Neutrophil (primary cell): ENCODE measurements around the gene FITM2.

Source experiments
- H3K27ac ChIP-seq: fragments of 200-600 bp; sonication (generic); 2 replicates; pipeline ENCODE4 v1.5.1; 2016; ENCODE audit warnings: mild to moderate bottlenecking, moderate library complexity
- H3K27me3 ChIP-seq: fragments of 200-600 bp; sonication (generic); 2 replicates; pipeline ENCODE4 v1.6.0; 2016; ENCODE audit warnings: mild to moderate bottlenecking
- H3K36me3 ChIP-seq: fragments of 200-600 bp; sonication (generic); 2 replicates; pipeline ENCODE4 v1.5.1; 2017
- H3K4me1 ChIP-seq, 2 experiments: fragments of 200-600 bp in 1 of 2; sonication (generic) in 1 of 2; 1 replicate in 1 of 2; 2 replicates in 1 of 2; pipeline versions ENCODE4 v1.5.1 to v1.6.1; 2013 to 2016; ENCODE audit warnings: low read depth in 1 of 2, low read length in 1 of 2, mild to moderate bottlenecking in 1 of 2, moderate library complexity in 1 of 2; ENCODE audit not compliant: control insufficient read depth in 1 of 2, insufficient read depth in 1 of 2
- H3K4me3 ChIP-seq, 2 experiments: fragments of 200-600 bp in 1 of 2; sonication (generic) in 1 of 2; 1 replicate in 1 of 2; 2 replicates in 1 of 2; pipeline ENCODE4 v1.5.1; 2013 to 2016; ENCODE audit warnings: low read depth in 1 of 2, low read length in 1 of 2, mild to moderate bottlenecking in 1 of 2, moderate library complexity in 1 of 2
- H3K9me3 ChIP-seq: fragments of 200-600 bp; sonication (generic); 2 replicates; pipeline ENCODE4 v1.5.1; 2016
- CTCF ChIP-seq: fragments of 200-600 bp; sonication (generic); IDR thresholded peaks from 2 replicates; pipeline ENCODE4 v1.5.1; 2016; ENCODE audit warnings: antibody characterized with exemption

FITM2 gene

GRCh38 chr20:44356353-44356723 is 45.3 kb upstream of the FITM2 start:
- TF ChIP-seq CTCF, result no peak
- no peak overlapping the region for H3K4me3 ChIP-seq
- no peaks in the 10 kb centered on the region for H3K9me3 ChIP-seq
- H3K27me3 ChIP-seq, result peaks cover 34% of the 10 kb centered on the region
- H3K27ac ChIP-seq, result no peak overlapping the region
- H3K36me3 ChIP-seq, result no peaks in the 10 kb centered on the region
- H3K4me1 ChIP-seq, result no peaks in the 10 kb centered on the region

GRCh38 chr20:44355498-44356352 is 44.7 kb upstream of the FITM2 start, which contains the start of gene HNF4A:
HNF4A (plus strand) TSS chr20:44355699; CDS start chr20:44355805, 106 bp downstream.
- Histone ChIP-seq H3K9me3 (no peaks in the 10 kb centered on the region), H3K36me3 (no peaks in the 10 kb centered on the region), H3K4me3 (no peak within 1 kb of the TSS), H3K27ac (no peak within 1 kb of the TSS), H3K4me1 (no peaks in the 10 kb centered on the region), H3K27me3 (peaks cover 28% of the 10 kb centered on the region)
- no peak for TF ChIP-seq CTCF

- Histone ChIP-seq H3K27ac (no peak overlapping the region), H3K4me1 (no peaks in the 10 kb centered on the region), H3K9me3 (no peaks in the 10 kb centered on the region), H3K27me3 (peaks cover 26% of the 10 kb centered on the region), H3K36me3 (no peaks in the 10 kb centered on the region), H3K4me3 (no peak overlapping the region)
- TF ChIP-seq CTCF, result no peak
These were observed 44.0 kb upstream of the FITM2 start for GRCh38 chr20:44354979-44355497.

- no peak for TF ChIP-seq CTCF
- Histone ChIP-seq H3K4me3 (no peak overlapping the region), H3K27ac (no peak overlapping the region), H3K27me3 (no peaks in the 10 kb centered on the region), H3K36me3 (no peaks in the 10 kb centered on the region), H3K4me1 (no peaks in the 10 kb centered on the region), H3K9me3 (no peaks in the 10 kb centered on the region)
These were observed 39.6 kb upstream of the FITM2 start for GRCh38 chr20:44350567-44350966.

GRCh38 chr20:44349349-44349748 is 38.3 kb upstream of the FITM2 start:
- no peak overlapping the region for H3K4me3 ChIP-seq
- no peak overlapping the region for H3K27ac ChIP-seq
- TF ChIP-seq CTCF, result no peak
- H3K4me1 ChIP-seq, result no peaks in the 10 kb centered on the region
- no peaks in the 10 kb centered on the region for H3K27me3 ChIP-seq
- H3K9me3 ChIP-seq, result no peaks in the 10 kb centered on the region
- H3K36me3 ChIP-seq, result no peaks in the 10 kb centered on the region
